Putamen (tissue), 1 donor: ENCODE measurements around the gene ETFA.

Experiments
- DNase-seq: peaks from one replicate; pipeline ENCODE4 v3.0.0-alpha.2; 2016; ENCODE audit warnings: low spot score

ETFA gene

GRCh38 chr15:76173317-76173834 lies 137.9 kb downstream of the ETFA start:
- DNase-seq: no peak

GRCh38 chr15:76172782-76173181 lies 138.5 kb downstream of the ETFA start:
- no peak for DNase-seq

GRCh38 chr15:76169911-76170800 lies 141.1 kb downstream of the ETFA start:
- DNase-seq: no peak

GRCh38 chr15:76169018-76169417 lies 142.3 kb downstream of the ETFA start:
- no peak for DNase-seq

- DNase-seq: no peak
Measured at GRCh38 chr15:76168237-76168984, 142.9 kb downstream of the ETFA start.

GRCh38 chr15:76165951-76166350 lies 145.3 kb downstream of the ETFA start:
- DNase-seq: no peak
